RPMI7951 (cell line): ENCODE data around the gene THAP12. TPM values are rescaled to one million over a fixed set of nuclear protein-coding genes. Genes with fewer than 3 reads are reported as not detected.
A peak's percentile ranks its signal among the peaks of the same experiment; 100 is the strongest.
"Not testable (repeated sequence)": the region's sequence is repeated elsewhere in the genome, so short reads cannot be mapped to it uniquely, and the experiment has no call there.

Source experiments
- DNase-seq: peaks from one replicate; pipeline ENCODE4 v3.0.0-alpha.2; 2012; ENCODE audit warnings: low read depth
- total RNA-seq: library from RNA; depleted of rRNA; stranded (reverse); fragments of >200 nt; shearing (Covaris generic); gene quantifications from 2 replicates; pipeline ENCODE4 v1.2.3, GENCODE V29; 2014

The THAP12 gene
- total RNA-seq, 1 experiment from 2014 or later = 69.9 TPM

DNA sequence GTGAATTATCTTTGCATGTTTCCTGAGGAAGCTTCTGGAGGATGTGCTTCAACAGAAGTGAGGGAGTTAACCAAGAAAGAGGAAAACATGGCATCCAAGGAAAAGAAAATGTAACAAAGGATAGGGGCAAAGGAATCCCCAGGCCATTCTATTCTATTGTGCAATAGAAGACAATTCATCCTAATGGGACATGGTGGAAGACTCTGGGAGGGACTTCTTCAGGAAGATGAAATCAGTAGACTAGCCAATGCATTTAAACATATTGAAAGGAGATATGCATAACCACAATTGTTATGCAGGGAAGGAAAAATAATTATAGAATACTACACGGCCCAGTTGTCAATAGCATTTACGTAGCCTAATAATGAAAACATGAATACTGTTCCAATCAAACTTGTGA is 55.7 kb downstream of the THAP12 start:
- no peak for DNase-seq

DNA sequence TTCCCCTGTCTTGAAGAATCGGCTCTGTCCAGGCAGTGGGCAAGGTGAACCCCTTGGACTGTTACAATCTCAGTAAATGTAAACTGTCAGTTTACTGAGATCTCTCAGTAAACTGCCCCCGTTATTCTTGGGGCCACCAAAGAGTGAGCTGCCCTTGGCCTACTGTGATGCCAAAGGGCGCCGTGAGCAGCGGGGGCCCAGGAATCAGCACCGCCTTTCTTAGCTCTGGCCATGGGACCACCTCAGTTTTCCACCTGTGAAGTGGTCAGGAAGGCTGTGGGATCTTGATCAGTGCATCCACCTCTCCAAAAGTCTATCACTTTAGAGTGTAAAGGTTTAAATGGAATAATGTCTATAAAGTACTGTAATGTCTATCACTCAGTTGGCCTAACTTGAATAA is 57.1 kb downstream of the THAP12 start:
- no peak for DNase-seq

DNA sequence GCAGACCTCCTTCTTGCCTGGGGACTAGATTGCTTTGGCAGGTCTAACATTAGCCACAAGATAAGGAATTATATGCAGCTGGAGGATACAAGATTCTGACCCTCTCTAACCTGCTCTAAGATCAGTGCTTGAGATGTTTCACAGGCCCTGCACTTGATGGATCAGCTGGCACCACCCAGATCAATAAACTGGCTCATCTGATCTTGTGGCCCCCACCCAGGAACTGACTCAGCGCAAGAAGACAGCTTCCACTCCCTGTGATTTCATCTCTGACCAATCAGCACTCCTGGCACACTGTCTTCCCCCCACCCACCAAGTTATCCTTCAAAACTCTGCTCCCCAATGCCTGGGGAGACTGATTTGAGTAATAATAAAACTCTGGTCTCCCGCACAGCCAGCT is 57.6 kb downstream of the THAP12 start:
- DNase-seq = not testable (repeated sequence)

DNA sequence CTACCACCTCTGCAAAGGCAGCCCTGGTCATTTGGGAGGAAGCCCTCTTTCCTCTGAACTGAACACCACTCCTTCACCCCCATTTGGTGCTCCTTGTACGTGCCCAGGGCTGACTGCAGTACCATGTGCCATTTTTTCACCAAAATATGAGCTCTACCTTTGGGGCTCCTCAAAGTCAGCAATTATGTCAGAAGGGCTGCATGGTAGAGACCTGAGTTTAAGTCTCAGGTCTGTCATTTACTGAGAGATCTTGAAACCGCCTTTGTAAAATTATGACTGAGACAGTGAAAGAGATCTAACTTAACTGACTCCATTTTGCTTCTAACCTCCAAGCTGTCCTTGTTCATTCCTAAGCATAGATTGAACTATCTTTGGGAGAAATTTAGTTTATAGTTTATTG is 58.0 kb downstream of the THAP12 start:
- DNase-seq = no peak

DNA sequence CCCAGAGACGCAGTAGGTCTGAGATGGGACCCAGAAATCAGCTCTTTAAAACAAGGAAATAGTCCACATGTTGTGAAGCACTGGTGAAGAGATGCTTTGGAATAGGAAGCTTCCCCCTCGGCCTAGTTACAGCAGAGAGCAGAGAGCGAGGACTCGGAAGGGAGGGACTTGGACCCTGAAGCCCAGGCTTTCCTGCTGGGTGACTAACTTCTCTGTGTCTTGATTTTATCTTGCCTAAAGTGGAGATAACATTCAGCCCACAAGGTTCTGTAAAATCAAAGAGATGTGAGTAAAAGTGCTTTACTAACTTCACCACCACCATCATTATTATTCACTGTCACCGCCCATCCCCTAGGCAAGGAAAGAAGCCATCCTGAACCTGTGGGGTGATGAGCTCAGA is 58.4 kb downstream of the THAP12 start:
- no peak for DNase-seq

DNA sequence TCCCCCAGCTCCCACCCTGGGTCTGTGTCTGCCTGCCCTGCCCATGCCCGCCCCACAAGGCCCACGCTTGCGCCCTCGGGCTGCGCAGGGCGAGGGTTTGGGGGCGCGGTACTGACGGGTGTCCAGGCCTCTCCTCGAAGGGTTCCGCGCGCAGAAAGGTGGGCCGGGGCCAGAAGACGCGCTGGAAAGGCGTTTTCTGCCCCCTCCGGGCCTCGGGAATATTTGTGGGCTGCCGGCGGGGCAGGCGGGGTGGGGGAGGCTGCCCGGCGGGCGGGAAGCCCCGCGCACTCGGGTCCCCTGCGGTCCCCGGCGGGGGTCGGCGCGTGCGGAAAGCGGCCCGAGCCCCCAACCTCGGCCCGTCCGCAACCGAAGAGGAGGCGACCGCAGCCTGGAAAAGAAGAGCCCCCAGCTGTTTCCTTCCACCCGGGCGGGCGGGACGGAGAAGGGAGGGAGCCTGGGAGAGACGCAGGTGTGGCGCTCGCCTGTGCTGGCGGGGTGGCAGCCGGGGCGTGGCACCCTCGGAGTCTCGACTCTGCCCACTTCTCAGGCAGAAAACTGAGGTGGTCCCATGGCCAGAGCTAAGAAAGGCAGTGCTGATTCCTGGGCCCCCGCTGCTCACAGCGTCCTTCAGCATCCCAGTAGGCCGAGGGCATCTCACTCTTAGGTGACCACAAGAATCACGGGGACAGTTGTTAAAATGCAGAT is 59.0 kb downstream of the THAP12 start:
- no peak for DNase-seq

DNA sequence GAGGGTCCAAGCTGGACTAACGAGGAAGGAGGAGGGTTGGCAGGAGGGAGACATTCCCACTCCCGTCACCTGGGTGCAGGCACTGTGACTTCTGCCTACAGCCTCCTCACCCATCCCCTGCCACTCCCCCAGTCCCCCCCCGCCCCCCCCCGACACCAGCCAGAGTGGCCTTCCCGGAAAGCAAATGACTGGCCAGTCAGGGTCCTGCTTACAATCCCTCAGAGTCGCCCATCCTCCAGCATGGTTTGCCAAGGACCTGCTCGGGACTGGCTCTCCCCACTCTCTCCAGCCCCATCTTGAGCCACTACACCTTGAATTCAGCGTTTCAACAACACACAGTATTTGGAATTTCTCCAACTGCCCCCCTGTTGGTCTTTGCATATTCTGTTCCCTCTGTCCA is 59.6 kb downstream of the THAP12 start:
- no peak for DNase-seq

DNA sequence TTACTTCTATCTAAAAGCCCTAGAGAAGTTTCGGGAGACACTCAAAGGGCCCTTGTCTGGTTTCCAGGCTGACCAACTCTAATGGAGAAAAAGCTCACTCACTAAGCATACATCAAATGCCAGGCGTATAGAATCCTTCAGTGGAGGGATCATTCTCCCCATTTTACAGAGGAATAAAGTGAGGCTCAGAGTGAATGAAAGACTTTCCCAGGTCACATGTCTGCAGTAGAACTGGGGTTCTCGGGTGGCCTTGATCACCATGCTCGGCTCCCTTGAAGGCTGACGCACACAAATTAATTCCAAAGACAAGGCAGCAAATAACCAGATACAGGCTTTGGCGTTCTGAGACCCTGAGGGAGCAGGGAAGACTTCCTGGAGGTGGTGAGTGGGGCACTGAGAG is 60.0 kb downstream of the THAP12 start:
- DNase-seq = no peak

DNA sequence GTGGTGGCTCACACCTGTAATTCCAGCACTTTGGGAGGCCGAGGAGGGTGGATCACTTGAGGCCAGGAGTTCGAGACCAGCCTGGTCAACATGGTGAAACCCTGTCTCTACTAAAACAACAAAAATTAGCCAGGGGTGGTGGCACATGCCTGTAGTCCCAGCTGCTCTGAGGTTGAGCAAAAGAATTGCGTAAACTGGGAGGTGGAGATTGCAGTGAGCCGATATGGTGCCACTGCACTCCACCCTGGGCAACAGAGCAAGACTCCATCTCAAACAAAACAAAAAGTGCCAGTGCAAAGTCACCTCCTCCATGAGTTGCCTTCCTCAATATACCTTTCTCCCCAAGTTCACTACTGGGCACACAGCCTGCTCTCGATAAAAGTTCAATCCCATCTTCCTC is 61.1 kb downstream of the THAP12 start:
- DNase-seq = not testable (repeated sequence)

DNA sequence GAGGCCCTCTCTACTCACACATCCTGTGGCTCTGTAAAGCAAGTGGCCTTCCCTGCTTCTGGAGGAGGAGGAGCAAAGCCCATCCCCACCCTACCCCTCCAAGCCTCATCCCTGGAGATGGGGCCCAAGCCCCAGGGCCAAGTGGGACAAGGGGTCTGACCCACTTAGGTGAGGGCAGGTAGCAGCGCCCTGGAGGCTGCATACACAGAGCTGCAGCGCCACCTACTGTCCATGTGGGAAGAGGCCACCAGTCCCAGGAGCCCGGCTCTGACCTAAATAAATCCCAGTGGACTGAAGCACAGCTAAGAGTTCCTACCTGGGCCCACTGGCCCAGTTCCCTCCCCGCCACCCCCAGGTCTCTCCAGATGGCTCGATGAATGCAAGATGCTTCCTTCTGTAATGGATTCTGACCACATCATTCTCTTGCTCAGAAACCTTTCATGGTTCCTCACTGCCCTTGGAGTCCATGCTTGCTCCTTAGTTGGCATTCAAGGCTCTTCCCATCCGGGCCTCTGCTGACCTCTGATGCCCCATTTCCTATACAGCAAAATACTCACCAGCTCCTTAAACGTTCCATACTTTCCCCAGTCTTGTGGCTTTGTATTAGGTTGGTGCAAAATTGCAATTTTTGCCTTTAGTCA is 62.1 kb downstream of the THAP12 start:
- peak; percentile 57 for DNase-seq

DNA sequence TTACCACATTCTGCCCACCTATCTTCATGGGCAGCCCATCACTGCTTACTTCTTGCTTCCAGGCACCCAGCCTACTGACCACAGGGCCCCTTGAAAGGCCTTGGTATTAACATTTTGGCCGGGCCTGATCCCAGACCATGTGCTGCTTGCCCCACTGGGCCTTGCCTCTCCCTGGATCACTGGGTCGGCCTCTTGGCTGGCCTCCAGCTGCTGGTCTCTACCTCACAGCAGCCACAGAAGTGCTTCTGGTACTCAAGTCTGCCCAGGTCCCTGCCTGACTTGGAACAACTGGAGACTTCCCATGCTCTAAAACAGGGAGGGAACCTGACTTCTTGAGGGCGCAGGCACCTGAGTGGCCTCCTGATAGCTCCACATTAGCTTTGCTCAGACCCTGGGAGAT is 63.6 kb downstream of the THAP12 start:
- no peak for DNase-seq

DNA sequence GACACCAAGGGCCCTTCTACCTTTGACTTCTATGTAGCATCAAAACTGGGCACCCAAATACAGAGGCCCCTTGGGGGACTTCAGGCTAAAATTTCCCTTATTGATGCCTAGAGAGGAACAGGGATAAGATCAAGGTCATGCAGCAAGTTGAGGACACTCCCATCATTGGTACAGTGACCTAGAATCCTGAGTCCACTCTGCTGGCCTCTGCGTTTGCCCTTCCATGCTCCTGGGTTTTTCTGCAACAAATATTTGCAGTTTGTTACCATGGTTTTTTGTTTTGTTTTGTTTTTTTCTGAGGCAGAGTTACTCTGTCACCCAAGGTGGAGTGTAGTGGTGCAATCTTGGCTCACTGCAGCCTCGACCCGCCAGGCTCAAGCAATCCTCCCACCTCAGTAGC is 64.2 kb downstream of the THAP12 start:
- DNase-seq = no peak

DNA sequence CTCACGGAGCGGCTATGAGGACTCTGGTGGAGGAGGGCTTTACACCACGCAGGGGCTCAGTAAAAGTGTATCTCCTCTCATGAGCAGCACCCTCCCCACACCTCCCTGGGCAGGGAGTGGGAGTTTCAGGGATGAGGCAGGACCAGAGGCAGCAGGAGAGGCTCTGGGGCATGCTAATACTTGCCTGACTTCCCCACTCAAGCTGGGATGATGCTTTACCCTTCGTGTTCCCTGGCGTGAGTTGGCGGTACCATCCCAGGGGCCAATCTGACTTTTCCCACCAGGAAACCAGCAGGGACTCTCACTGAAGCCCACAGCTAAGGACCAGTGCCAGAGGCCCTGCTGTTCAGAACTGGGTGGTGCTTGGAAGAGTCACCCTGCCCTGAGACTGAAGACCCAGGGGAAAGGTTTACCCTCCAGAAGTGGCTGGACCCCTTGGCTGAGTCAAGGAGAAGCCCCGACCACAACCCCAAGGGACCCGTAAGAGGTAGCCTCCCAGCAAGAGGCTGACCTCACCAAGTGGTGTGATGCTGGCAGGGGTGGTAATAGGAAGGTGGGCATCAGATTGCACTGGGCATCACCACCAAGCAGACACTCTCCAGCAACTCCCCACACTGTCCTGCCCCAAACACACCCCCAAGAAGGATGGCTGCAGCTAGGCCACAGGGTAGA is 65.6 kb downstream of the THAP12 start:
- no peak for DNase-seq

DNA sequence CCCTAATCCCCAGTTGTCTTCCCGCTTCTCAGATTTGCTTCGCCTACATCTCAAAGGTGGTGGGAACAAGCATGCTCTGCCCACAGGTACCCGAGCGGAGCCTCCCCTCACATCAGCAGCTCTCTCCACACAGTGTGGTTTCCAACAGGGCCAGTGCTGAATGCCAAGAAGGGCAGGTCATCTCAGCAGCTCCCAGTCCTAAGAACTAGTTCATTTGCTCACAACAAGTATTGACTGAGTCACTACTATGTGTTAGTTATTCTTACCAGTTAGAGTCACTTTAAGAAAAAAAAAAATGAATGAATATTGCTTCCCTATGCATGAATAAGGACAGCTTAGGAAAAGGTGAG is 66.2 kb downstream of the THAP12 start:
- DNase-seq = no peak

DNA sequence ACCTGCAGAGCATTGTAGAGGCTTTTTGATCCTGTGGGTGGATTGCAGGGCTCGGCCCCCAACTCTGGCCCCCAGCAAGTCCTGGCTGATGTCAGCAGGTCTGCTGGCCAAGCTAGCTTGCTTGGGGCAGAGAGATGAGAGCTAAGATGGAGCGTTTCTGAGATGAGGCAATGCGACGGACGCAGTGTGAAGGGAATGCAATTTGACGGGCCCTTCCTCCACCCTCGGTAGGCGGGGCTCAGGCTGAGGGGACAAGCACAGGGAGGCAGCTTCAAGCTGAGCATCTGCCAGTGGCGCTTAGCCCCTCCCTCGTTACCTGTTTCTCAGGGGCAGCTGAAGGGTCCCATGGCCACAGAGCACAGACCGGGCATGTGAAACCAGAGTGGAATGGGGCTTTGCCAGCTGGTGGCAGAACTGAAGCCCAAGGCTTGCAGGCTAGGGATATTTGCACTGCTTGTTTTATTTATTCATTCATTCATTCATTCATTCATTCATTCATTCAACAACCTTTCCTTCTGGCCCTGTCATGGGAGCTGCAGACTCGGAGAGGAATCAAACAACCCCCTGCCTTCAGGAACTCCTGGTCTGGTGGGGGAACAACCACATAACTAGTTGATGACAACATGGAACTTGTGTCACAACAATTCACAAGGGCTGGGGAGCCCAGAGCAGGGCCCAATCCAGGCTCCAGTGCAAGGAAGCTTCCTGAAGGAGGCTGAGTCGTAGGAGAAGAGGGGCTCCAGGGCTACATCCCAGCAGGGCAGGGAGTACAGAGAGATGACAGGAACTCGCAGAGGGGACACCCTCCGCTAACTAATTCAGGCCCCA is 66.8 kb downstream of the THAP12 start:
- no peak for DNase-seq

DNA sequence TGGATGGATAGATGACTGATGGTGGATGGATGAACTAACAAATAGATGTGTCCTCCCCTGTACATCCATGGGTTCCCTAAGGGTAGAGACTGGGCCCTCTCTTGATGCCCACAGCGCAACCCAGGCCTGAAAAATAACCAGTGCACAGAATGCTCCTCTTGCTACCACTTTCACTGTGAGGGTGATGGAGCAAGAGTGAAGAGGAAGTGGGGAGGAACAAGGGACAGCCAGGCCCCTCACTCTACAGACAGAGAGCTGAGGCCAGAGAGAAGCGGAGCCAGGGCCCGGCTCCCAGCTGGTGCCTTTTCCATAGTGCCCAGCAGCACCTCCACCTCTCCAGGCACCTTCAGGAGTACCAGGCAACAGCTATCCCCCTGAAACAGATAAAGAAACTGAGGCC is 67.7 kb downstream of the THAP12 start:
- DNase-seq = no peak

DNA sequence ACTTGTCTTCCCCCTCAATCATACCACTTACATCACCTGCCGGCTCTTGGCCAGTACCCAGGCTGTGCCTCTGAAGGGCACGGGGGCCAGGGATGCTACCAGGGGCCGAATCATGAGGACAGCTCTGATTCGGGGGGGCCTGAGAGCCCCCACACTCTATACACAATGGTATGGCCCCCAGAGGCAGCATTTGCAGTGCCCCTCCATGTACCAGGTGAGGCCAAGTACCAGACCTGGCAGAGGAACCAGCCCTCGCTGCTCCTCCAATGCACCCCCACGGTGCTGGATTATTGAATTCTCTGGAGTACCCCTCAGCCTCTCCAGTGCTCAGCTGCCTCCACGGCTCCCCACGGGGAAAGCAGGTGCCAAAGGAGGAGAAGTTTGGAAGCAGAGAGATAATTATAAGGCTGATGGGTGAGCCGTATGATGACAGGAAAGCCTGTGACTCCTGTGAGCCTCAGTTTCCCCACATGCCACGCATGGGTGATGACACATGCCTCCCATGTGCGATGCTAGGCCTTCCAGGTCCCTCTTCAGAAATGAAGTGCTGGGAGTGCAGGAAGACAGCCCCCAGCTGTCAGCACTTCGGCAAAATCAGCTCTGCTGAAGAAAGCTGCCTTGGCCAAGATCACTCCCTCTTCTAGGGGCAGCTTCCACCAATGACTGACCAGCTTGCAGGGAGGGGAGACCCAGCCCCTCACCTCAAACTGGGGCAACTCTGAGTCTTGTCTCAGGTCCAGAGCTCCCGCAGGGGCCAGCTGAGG is 69.9 kb downstream of the THAP12 start:
- no peak for DNase-seq

DNA sequence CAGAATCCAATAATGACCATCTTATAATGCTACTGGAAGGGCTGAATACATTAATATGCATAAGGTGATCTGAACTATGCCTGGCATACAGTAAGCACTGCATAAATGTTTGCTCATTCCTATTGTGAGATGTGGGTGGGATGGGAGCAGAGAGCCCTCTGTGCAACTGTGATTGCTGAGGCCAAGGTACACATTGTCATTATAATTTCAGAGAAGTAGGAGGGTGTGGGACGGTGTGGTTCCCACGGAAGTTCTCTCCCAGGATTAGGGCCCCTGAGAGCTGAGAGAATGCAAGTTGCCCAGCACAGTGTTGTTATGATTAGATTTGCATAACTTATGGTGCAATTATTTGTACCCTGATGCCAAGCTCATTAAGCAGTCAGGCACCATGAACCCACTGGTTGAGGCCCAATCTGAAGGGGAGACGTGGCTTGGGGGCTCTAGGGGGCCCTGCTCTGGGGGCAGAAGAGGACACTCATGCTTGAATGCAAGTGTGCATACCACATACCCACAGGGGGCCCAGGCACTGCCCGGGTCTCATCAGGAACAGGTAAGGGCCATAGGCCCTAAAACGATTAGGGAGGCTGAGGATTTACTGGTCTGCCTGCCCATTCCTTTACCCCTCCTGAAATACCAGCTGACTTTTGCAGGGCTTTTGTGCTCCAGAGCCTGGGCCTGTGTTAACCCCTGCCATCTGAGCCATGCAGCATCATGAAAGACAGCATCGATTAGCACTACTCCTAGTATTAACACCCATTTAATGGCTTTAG is 72.8 kb downstream of the THAP12 start:
- no peak for DNase-seq

DNA sequence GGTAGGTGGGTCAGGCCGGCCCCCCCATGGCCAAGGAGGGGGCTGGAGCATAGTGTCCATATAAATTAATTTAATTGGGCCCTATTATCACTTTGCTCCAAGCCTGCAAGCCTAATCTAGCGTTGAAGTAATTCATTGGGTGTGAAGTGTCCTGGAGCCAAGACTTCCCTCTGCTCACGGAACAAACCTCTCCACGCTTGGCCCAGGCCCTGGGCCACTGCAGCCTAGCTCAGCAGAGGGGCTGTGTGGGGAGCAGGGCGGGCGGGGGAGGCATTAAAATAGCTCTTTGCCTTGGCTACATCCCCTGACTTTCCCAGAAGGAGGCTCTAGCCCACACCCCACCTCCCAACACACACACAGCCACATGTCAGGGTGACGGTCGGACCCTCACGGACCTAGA is 73.5 kb downstream of the THAP12 start:
- no peak for DNase-seq

DNA sequence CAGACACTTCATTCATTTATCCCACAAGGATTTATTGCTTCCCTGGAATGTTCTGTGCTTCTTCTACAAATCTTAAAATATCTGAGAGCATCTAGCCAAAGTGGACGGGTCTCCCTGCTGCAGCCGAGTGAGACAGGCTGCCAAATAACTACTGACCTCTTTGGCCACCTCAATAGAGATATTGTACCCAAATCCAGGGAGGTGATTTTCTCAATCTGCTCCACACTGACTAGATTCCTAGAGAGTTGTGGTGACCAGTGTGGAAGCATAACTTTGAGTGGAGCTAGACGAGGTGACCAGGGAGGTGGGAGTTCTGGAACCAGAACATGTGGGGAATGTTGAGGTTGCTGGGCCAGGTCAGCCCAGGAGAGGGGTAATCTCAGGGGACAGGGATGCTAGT is 77.5 kb downstream of the THAP12 start:
- DNase-seq = no peak

DNA sequence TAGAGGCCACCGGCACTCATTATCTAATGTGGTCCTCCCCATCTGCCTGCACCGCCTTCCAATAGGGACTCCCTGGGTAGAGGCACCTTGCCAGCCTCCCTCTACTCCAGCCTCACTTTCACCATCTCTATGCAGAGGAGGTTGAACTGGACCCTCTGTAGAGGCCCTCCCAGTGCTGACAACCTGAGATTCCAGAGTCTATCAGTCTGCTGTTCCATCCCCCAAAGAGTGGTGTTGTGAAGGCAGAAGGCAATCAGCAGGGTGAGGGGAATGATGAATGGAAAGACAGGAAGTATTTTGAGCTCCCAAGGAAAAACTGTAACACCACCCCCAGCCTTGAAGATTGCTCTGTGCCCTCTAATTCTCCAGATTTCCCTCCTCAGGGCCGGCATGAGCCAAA is 77.9 kb downstream of the THAP12 start:
- no peak for DNase-seq
